ENCODE results near the gene MYOF. TPM values are rescaled to one million over a fixed set of nuclear protein-coding genes. Genes with fewer than 3 reads are reported as not detected.

MYOF gene
- total RNA-seq, 1 experiment from 2014 or later: 376 TPM

- peak overlapping the region; percentile 84 to 93 for H3K4me3 ChIP-seq (ENCODE audit: low read depth in 2 of 2, low read length in 2 of 2)
- no peaks in the 10 kb centered on the region for H3K9me3 ChIP-seq (ENCODE audit: control insufficient read depth, insufficient read depth, low read depth, low read length)
- H3K4me1 ChIP-seq (ENCODE audit: control insufficient read depth, insufficient read depth, low read length): peaks cover 23% of the 10 kb centered on the region
- H3K36me3 ChIP-seq (ENCODE audit: control insufficient read depth, insufficient read depth, low read length): peaks cover 11% of the 10 kb centered on the region; the same call in 1 of the 2 replicates
- TF ChIP-seq SIN3A (IDR thresholded peaks at IDR 0.05; ENCODE audit: borderline replicate concordance, insufficient read depth, low read depth, low read length) (no peak), POLR2AphosphoS5 (IDR thresholded peaks at IDR 0.05; ENCODE audit: low read depth, low read length) (peak; percentile 3; the same call in 1 of the 2 replicates), REST (IDR thresholded peaks at IDR 0.05; ENCODE audit: insufficient read depth in 1 of 2, low read depth in 2 of 2, low read length in 1 of 2) (no peak), TCF7L2 (IDR thresholded peaks at IDR 0.05; ENCODE audit: low read depth, low read length) (0 out of 2 replicates have a peak, but pooled peaks have one; percentile 8)
- BruUV-seq (replicated peaks): TSS peak; percentile 87
- no peaks in the 10 kb centered on the region for H3K27me3 ChIP-seq (ENCODE audit: control insufficient read depth, insufficient read depth, low read length)
- intact Hi-C loops (cut with micrococcal nuclease; ENCODE audit: unreplicated experiment): no loop called here
- in situ Hi-C loops (cut with HindIII; ENCODE audit: low pct_unique_long_range_greater_than_20kb, low sequenced_read_pairs): no loop called here
- ChIA-PET POLR2A (interaction anchor here (0.7 to 1.0 kb wide), 4 partner anchors 13 to 523 kb away, joined by 3 to 13 read pairs (median 8); partner anchors contain the start of gene MYOF), CTCF (interaction anchor here (0.8 kb wide), 1 partner anchor 119 kb away, joined by 3 read pairs; no protein-coding TSS in a partner anchor)
- DNase-seq (ENCODE audit: low read depth, low spot score) (no peak), ATAC-seq (peak; percentile 74)
- peak overlapping the region; percentile 96 for H3K27ac ChIP-seq (ENCODE audit: low read length)
Measured at GRCh38 chr10:93495654-93496321, 13.7 kb upstream of the MYOF start.

- ATAC-seq: no peak
- Histone ChIP-seq H3K27ac (ENCODE audit: low read length) (peak overlapping the region; percentile 96), H3K9me3 (ENCODE audit: control insufficient read depth, insufficient read depth, low read depth, low read length) (no peaks in the 10 kb centered on the region), H3K27me3 (ENCODE audit: control insufficient read depth, insufficient read depth, low read length) (no peaks in the 10 kb centered on the region), H3K36me3 (ENCODE audit: control insufficient read depth, insufficient read depth, low read length) (no peaks in the 10 kb centered on the region), H3K4me1 (ENCODE audit: control insufficient read depth, insufficient read depth, low read length) (peaks cover 16% of the 10 kb centered on the region), H3K4me3 (ENCODE audit: low read depth in 2 of 2, low read length in 2 of 2) (no peak overlapping the region)
- POLR2A ChIA-PET: no interaction called here
- no TSS peak for BruUV-seq (replicated peaks)
- no peak for DNase-seq (ENCODE audit: low read depth, low spot score)
- no peak for TF ChIP-seq CTCF (IDR thresholded peaks at IDR 0.05)
- no peak for TF ChIP-seq POLR2AphosphoS5 (IDR thresholded peaks at IDR 0.05; ENCODE audit: low read depth, low read length)
- no peak for TF ChIP-seq TCF7L2 (IDR thresholded peaks at IDR 0.05; ENCODE audit: low read depth, low read length)
- no peak for TF ChIP-seq SIN3A (IDR thresholded peaks at IDR 0.05; ENCODE audit: borderline replicate concordance, insufficient read depth, low read depth, low read length)
- no peak for TF ChIP-seq REST (IDR thresholded peaks at IDR 0.05; ENCODE audit: insufficient read depth in 1 of 2, low read depth in 2 of 2, low read length in 1 of 2)
- CTCF ChIA-PET: interaction anchor here (0.6 kb wide), 1 partner anchor 92 kb away, joined by 3 read pairs; no protein-coding TSS in a partner anchor
- intact Hi-C loops (cut with micrococcal nuclease; ENCODE audit: unreplicated experiment): no loop called here
- in situ Hi-C loops (cut with HindIII; ENCODE audit: low pct_unique_long_range_greater_than_20kb, low sequenced_read_pairs): no loop called here
Measured at GRCh38 chr10:93494494-93494893, 12.4 kb upstream of the MYOF start.
